Embryonic facial prominence (tissue), 1 donor: Measurements from ENCODE around the gene HACD1.
"Not testable (repeated sequence)": the region's sequence is repeated elsewhere in the genome, so short reads cannot be mapped to it uniquely, and the experiment has no call there.

Source experiments
- DNase-seq: peaks from one replicate; pipeline ENCODE4 v3.0.0-alpha.2; 2016; ENCODE audit errors: extremely low spot score

The HACD1 gene

GRCh38 chr10:17643339-17643754 is 26.2 kb upstream of the HACD1 start:
- DNase-seq = peak; percentile 42

- no peak for DNase-seq
These were observed 23.2 kb upstream of the HACD1 start for GRCh38 chr10:17640331-17640816.

- no peak for DNase-seq
These were observed 20.7 kb upstream of the HACD1 start for GRCh38 chr10:17637869-17638268.

- DNase-seq = no peak
These were observed 16.2 kb upstream of the HACD1 start for GRCh38 chr10:17633353-17633752.

GRCh38 chr10:17632590-17632989 is 15.4 kb upstream of the HACD1 start:
- not testable (repeated sequence) for DNase-seq

GRCh38 chr10:17626656-17627055 is 9.5 kb upstream of the HACD1 start:
- no peak for DNase-seq

GRCh38 chr10:17624996-17625395 is 7.8 kb upstream of the HACD1 start:
- no peak for DNase-seq

GRCh38 chr10:17622061-17622460 is 4.9 kb upstream of the HACD1 start:
- no peak for DNase-seq

- DNase-seq = no peak
These were observed 657 bp downstream of the HACD1 start for GRCh38 chr10:17616403-17617030.

- DNase-seq = no peak
These were observed 7.6 kb downstream of the HACD1 start for GRCh38 chr10:17609523-17610079.

- DNase-seq = peak; percentile 41
These were observed 9.4 kb downstream of the HACD1 start for GRCh38 chr10:17607603-17608332.

GRCh38 chr10:17607060-17607459 is 10.1 kb downstream of the HACD1 start:
- DNase-seq = no peak

GRCh38 chr10:17606547-17607040 is 10.6 kb downstream of the HACD1 start:
- DNase-seq = no peak

GRCh38 chr10:17605936-17606335 is 11.2 kb downstream of the HACD1 start:
- no peak for DNase-seq

- no peak for DNase-seq
These were observed 18.1 kb downstream of the HACD1 start for GRCh38 chr10:17599089-17599488.

- DNase-seq = no peak
These were observed 19.8 kb downstream of the HACD1 start for GRCh38 chr10:17597386-17597785.

GRCh38 chr10:17590969-17591645 is 26.1 kb downstream of the HACD1 start:
- no peak for DNase-seq

GRCh38 chr10:17589316-17589715 is 27.9 kb downstream of the HACD1 start:
- DNase-seq = not testable (repeated sequence)

- no peak for DNase-seq
These were observed 28.8 kb downstream of the HACD1 start for GRCh38 chr10:17588420-17588819.

GRCh38 chr10:17587321-17587720 is 29.9 kb downstream of the HACD1 start:
- not testable (repeated sequence) for DNase-seq

GRCh38 chr10:17586821-17587234 is 30.3 kb downstream of the HACD1 start:
- no peak for DNase-seq

- no peak for DNase-seq
These were observed 32.2 kb downstream of the HACD1 start for GRCh38 chr10:17585016-17585415.
